Measurements from ENCODE around the gene C5orf63. TPM values are rescaled to one million over a fixed set of nuclear protein-coding genes. Genes with fewer than 3 reads are reported as not detected.
"Not testable (repeated sequence)": the region's sequence is repeated elsewhere in the genome, so short reads cannot be mapped to it uniquely, and the experiment has no call there.

Gene C5orf63
- total RNA-seq, 1 donor from 2014 or later = 1.3 TPM

DNA sequence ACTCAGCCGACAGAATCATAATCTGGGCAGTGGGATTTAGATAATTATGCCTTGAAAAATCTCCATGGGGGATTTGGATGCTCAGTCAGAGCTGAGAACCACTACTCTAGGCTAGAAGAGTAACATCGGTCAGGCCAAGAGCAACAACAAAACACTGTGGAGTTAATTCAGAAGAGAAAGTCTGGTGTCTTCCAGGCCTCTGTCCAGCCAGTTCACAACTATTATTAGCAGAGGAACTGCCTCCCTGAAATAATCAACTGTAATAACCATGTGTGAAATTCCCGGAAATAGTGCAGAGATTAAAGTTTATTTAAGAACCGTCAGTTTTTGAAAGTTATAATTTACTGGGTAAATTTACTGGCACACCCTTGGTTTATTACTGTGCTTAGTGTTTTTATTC, 34.8 kb downstream of the C5orf63 start:
- no peak for DNase-seq (ENCODE audit: extremely low read depth, low read depth, low spot score)

DNA sequence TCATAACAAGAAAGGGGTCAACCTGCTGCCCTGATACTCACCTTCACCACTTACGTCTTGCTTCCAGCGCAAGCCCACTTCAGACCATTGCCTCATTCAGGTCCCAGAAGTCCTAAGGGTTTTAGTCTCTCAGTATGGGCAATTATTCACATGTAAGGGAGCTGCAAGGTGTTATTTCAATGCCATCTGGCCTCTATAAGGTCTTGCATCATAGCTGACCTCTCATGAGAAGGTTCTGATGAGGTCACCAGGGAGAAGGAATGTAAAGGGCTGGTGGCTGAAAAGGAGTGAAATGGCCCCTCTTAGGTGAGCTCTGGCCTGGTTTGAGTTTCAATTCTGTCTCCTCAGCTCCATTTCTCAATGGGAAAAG, 41.5 kb downstream of the C5orf63 start:
- DNase-seq (ENCODE audit: extremely low read depth, low read depth, low spot score) = no peak

DNA sequence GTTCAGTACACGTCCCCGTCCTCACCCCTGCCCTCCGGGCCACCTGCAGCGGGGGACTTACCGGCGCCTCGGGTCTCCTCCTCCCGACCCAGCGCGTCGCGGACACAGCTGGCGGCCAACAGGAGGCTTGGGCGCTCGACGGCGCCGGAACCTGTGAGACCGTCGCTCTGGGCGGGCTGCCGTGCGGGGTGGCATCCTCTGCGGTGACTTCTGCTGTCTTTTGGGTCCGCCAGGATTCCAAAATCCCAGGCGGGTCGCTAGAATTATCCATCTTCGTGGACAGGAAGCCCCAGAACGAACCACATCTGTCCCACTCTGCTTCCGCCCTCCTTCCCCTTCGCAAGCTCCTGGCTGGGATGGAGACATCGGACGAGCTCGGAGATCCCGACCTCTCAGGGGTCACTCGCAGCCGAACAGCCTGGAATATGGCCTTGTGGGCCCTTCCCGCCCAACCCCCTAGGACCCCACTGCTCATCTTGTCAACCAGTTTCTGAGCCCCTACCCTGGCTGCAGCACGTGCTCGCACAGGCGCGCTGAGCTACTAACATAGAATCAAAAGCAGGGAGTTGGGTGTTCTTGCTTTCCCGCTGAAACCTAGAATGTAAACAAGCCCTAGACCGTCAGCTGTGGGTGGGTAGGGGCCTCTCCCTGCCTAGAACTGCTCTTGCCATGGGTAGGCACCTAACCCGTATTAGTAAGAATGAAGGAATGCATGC, 42.0 kb downstream of the C5orf63 start:
- DNase-seq (ENCODE audit: extremely low read depth, low read depth, low spot score) = no peak

DNA sequence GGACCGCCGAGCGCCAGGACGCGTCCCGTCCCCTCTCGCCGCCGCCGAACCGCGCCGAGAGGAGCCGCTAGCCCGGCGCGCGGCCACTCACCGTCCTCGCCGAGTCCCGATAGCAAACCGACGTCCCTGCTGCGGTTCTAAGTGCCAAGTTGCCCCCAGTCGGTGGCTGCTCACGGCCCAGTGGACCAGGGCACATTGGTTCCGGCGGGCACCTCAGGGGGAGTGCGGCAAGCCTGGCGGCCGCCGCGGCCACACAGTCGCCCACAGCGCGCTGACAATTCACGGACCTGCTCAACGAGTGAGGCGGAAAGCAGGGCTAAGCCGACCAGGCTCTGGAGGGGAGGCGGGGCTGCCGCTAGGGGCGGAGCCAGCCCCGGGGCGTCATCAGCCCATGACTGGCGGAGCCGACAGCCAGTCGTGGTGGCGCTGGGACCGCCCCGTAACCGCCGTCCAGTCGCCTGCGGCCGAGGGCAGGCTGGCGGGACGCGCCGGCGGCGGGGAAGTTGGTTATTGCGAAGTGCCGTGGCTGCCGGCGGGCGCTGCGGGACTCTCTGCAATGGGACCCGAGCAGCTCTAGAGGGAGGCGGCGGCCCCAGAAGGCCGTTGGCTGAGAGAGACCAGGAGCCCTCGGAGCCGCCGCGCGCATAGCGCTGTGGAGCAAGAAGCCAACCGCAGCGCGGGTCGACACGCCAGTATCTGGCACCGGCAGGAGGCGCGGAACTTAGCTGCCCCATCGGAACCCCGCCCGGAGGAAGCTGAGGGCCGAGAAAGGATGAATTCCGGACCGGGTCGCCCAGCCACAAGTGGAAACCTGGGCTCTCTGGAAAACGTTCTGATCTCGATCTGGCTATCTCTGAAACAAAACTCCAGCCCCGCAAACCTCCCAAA, 42.8 kb downstream of the C5orf63 start, which contains the start of gene MARCHF3:
TSS of gene MARCHF3 (minus strand) at position 300 of the 888 bp plus-strand sequence. CDS start 112,387 bp downstream, outside the sequence.
- no peak for DNase-seq (ENCODE audit: extremely low read depth, low read depth, low spot score)

DNA sequence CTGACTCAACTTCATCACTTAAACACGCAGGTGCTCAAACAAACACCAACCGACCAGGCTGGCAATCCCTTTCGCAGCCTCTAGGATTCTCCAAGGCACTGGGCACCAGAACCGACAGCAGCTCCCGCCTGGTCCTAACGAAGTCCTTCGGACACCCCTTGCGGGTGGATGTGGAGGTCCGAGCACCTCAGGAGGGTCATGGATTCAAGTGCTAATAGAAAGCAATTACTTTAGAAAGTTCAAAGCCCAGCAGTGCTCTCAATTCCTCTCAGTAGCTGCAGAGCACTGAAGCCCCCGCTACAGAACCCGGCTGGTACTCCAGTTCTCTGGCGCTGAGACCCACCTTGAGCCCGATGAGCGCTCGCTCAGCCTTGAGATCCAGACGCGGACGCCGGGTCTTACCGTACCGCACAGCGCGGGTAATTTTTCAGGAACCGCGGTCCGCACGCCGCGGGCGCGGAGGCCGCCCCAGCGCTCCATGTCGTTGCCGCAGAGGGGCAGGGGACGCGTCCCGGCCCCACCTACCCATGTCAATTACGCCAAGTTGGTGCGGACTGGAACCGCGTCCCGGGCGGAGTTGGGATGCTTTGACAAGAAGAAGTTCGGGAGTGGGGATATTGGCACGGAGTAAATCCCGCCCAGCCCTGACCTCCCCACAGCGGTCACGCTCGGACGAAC, 43.6 kb downstream of the C5orf63 start:
- no peak for DNase-seq (ENCODE audit: extremely low read depth, low read depth, low spot score)

DNA sequence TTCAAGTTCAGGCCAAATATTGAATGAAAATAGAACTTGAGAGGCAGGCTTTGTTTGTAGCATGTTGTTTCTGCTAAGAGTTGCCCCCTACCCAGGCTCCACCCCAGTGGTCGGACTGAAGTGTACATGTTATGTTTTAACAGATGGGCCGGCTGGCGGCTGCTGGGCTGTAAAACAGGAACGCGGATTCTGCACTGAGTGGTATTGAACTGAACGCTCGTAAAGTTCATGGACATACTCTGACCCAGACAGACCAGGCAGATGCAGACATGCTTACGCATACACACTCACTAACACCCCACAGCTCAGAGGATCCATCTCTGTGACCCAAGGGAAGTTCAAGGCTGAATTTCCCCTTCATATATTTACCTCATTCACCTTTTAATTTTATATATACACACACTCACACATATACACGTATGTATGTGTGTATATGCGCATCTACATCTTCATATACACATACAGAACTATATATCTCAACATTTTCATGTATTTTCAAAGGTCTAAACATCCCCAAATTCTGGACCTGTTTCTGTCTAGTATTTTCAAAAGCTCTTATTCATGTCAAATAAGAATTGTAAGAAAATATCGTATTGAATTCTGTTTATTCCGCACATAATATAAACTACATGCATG, 44.4 kb downstream of the C5orf63 start:
- no peak for DNase-seq (ENCODE audit: extremely low read depth, low read depth, low spot score)

DNA sequence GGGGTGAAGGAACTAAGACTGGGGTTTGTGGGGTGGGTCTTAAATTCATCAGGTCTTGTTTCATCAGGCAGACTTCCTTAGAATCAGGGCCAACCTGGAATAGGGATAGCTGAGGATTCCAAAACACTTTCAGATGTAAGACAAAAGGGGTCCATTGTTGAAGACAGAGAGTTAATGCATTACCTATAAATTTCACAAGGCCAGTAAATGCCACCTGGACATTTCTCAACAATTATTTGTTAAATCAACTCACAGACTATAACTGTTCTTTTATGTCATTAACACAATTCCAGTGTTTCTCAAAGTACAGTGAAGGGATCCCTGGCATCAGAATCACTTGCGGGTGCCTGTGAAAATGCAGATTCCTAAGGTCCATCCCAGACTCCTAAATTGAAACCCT, 45.8 kb downstream of the C5orf63 start:
- DNase-seq (ENCODE audit: extremely low read depth, low read depth, low spot score) = no peak

DNA sequence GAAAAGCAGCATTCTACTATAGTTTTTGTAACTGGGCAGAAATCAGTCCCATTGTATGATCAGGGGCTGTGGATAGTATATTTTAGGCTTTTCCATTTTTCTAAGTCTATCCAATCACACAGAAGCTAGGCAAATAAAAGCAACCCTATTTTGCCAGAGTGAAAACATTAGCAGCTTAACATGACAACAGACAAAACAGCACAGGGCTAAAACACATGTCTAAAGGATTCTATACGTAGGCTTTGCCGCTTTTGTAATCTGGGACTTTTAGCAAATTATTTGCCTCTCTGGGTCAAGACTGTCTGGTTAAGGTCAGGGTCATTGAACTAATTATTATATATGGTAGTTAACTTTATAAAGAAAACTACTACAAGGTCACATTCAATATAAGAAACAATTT, 47.1 kb downstream of the C5orf63 start:
- DNase-seq (ENCODE audit: extremely low read depth, low read depth, low spot score) = no peak

DNA sequence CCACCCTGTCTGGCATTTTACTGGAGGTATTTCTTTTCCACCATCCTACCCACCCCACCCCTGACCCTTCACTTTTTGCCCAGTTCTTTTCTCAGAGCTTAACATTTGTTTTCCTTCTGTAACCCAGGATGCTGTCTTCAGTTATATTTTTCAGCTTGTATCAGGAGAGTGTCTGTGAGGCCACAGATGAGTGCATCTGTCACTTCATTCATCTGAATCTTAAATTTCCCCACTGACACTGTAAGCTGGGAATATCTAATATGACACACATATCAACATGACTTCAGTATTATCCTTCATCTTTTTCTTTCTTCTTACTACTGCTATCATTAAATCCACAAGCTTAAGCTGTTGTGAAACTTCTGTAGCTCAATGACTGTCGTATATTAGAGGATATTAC, 47.8 kb downstream of the C5orf63 start:
- no peak for DNase-seq (ENCODE audit: extremely low read depth, low read depth, low spot score)

DNA sequence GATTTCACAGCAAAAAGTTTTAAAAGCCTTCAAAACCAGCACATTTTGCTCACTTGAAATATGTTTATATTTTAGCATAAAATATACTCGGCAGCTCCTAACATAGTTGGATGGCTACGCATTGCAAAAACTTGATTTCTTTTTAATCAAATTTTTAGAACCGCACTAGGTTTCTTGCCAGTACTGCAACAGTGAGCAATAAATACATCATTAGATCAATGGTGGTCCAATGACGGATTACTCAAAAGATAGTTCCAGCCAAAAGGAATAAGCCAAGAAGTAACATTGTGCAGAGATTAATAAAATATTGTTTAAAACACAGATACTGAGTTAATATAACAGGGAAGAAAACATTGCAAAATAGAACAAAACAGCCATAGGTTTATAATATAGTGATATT, 48.5 kb downstream of the C5orf63 start:
- DNase-seq (ENCODE audit: extremely low read depth, low read depth, low spot score) = no peak

DNA sequence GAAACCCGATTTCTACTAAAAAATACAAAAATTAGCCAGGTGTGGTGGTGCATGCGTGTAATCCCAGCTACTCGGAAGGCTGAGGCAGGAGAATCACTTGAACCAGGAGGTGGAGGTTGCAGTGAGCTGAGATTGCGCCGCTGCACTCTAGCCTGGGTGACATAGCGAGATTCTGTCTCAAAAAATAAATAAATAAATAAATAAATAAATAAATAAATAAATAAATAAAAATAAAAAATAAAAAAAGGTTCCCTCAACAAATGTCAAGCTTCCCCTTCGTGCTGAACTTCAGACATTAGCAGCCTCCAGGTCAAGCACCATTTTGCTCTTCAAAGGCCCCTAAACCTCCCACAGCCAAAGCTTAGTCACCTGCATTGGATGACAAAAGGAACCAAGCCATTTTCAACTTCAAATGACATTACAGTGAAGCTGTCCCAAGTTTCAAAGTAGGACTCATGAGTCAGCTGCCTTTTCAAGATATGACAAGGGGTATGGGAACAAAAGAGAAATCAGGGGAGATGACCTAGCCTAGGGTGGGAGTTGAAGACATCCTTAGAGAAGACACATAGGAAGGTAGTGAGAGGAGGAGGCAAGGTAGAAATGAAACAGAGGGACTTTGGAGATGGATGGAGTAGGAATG, 49.6 kb downstream of the C5orf63 start:
- not testable (repeated sequence) for DNase-seq (ENCODE audit: extremely low read depth, low read depth, low spot score)

DNA sequence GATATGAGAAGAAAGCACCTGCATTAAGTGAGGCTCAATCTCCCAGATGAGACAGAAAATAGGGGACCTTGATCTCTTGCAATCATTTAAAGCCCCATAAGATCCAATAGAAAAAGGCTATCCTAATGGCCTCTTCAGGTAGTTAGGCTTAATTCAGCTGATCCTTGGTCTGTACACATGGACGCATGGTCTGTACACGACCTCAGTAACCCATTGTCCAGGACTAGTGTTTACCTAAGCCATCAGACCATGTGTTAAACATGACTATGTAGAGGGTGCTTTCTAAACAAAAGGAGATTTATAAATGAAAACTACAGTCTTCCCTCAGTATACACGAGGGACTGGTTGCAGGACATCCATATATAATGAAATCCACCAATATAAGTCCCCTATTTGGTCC, 50.5 kb downstream of the C5orf63 start:
- no peak for DNase-seq (ENCODE audit: extremely low read depth, low read depth, low spot score)

DNA sequence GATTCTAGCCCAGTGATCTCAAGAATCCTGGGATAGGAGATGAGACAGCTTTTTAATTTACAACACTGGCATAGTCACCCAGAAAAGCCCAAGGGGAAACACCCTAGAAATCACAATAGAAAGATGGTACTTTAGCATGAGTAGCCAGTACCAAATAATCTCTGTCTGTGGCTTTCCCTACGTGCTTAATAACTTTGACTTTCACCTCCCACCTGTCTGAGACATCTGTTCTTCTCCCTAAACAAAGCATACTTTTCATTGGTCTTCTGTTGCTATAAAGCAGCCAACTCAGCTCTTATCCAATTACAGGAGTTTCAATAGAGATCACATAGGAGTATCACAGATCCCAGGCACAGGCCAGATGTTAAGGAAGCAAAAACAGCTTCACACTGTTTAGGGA, 53.4 kb downstream of the C5orf63 start:
- no peak for DNase-seq (ENCODE audit: extremely low read depth, low read depth, low spot score)

DNA sequence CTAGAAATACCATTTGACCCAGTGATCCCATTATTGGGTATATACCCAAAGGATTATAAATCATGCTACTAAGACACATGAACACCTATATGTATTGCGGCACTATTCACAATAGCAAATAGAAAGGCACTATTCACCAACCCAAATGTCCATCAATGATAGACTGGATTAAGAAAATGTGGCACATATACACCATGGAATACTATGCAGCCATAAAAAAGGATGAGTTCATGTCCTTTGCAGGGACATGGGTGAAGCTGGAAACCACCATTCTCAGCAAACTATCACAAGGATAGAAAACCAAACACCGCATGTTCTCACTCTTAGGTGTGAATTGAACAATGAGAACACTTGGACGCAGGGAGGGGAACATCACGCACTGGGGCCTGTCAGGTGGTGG, 56.6 kb downstream of the C5orf63 start:
- not testable (repeated sequence) for DNase-seq (ENCODE audit: extremely low read depth, low read depth, low spot score)

DNA sequence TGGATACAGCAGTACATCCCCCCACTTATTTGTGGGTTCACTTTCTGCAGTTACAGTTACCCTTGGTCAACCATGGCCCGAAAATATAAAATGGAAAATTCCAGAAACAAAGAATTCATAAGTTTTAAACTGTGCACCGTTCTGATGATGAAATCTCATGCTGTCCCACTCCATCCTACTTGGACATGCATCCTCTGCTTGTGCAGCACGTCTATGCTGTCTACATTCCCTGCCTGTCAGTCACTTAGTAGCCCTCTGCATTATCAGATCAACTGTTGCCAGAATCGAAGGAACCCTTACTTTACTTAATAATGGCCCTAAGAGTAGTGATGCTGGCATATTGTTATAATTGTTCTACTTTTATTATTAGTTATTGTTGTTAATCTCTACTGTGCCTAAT, 57.6 kb downstream of the C5orf63 start:
- DNase-seq (ENCODE audit: extremely low read depth, low read depth, low spot score) = no peak

DNA sequence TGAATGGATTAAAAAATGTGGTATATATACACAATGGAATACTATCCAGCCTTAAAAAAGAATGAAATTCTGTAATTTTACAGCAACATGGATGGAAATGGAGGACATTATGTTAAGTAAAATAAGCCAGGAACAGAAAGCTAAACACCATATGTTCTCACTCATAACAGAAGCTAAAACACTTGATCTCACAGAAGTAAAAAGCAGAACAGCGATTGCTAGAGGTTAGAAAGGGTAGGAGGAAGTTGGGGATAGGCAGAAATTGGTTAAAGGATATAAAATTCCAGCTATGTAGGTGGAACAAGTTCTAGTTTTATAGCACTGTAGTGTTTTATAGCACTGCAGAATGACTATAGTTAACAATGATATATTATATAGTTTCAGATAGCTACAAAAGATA, 58.7 kb downstream of the C5orf63 start:
- no peak for DNase-seq (ENCODE audit: extremely low read depth, low read depth, low spot score)

DNA sequence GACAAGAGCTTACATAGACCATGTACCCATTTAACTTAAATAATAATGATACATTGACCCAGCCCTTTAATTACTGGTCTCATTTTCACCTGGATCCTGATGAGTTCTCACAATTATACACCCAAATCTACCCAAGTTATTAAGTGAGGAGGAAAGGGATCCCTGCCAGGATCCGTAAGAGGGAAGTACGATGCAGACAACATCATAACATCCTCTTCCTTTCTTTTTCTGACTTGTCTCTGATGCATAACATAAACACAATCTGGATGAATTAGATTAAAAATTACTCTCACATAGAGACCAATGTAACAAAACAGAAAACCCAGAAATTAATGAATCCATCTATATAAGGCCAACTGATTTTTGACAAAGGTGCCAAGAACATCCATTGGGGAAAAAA, 59.9 kb downstream of the C5orf63 start:
- no peak for DNase-seq (ENCODE audit: extremely low read depth, low read depth, low spot score)

DNA sequence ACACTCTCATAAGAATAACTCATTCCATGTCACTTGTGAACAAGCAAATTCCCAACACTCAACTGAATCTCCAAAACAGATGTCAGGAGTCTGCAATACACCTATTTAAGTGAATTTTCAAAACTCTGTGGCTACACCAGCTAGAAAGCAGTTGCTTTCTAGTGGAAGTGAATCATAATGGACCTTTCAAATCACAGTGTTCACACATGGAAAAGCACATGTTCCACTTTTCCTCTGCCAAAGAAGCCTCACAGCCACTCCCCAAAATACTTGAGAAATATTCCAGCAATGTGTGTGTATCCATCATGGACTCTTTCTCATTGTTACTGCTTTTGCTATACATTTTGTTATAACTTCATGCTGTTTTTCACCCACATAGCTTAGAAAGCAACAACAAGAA, 60.4 kb downstream of the C5orf63 start:
- DNase-seq (ENCODE audit: extremely low read depth, low read depth, low spot score) = no peak

DNA sequence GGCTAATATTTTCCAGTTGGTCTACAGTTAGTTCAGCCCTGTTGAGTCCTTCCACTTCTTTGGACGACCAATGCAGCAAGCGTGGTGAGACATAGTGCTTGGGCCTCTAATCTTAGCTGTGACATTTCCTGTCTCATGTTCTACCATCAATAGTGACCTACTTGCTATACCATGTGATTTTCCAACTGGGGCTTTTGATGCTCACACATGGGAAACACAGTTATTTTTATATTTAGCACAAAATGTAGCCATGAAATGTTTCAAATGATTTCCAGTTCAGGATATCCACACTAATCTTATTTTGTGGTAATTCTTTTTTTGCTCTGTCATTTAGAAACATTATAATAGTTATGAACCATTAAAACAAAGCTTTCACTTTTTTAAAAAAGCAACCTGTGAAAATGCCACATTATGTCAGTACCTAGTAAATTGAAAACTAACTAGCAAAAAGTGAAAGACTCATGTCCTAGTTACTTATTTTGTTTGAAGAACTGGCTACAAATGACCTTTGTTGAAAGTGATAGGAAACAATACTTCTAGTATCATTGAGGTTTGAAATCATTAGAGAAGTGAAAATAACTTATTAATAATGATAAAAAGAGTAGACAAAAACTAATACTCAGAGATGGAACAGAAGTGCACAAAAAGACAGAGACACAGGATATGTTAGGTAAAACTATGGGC, 61.2 kb downstream of the C5orf63 start:
- no peak for DNase-seq (ENCODE audit: extremely low read depth, low read depth, low spot score)

DNA sequence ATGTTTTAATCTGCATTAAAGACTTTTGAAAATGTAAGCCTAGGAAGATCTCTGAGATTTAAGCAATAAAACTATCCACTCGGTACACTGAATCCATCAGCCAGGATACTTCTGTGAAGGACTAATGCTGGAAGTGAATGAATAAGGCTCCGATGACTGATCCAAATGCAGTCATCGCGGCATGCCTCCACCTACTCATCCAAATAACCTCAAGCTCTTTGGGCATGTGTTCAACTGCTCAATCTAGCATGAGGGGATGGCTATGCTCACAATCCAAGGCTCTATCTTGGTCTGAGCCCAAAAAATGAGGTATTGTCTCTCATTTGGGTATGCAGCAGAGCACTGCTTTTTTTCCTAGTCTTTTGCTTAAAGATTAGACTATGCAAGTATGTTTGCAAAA, 62.1 kb downstream of the C5orf63 start:
- no peak for DNase-seq (ENCODE audit: extremely low read depth, low read depth, low spot score)
